ENCODE measurements around the gene FSHR.

The FSHR gene

GRCh38 chr2:49154140-49154539 is at the start of gene FSHR:
Gene FSHR (minus strand): TSS chr2:49154515. CDS start chr2:49154417, 98 bp downstream.
- no peak for DNase-seq (ENCODE audit: low read depth in 2 of 2)

- DNase-seq (ENCODE audit: low read depth in 2 of 2) = no peak
These were observed 45.0 kb upstream of the FSHR start for GRCh38 chr2:49199266-49199665.

DNA sequence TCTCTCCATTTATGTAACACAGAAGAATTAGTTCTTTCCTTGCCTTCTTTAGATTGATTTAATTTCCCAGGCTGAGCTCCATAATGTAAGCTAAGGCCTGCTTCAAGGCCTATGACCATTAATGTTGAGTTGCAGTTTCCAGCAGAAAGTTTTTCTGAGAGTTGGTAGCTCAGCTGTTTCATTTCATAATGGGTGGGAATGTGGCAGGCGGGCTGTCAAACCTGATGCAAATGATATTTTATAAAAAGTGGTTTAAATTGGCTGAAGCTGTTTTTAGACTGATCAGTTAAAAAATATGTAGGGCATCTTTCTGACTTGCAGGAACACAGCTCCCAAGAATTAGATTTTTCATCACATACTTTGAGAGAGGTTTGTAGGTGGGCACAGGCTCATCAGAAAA is 40.4 kb upstream of the FSHR start:
- no peak for DNase-seq (ENCODE audit: low read depth in 2 of 2)

- no peak for DNase-seq (ENCODE audit: low read depth in 2 of 2)
These were observed 37.7 kb upstream of the FSHR start for GRCh38 chr2:49192036-49192435.

GRCh38 chr2:49189512-49190225 is 35.4 kb upstream of the FSHR start:
- no peak for DNase-seq (ENCODE audit: low read depth in 2 of 2)

GRCh38 chr2:49186050-49186648 is 31.8 kb upstream of the FSHR start:
- no peak for DNase-seq (ENCODE audit: low read depth in 2 of 2)

GRCh38 chr2:49178656-49179055 is 24.3 kb upstream of the FSHR start:
- DNase-seq (ENCODE audit: low read depth in 2 of 2) = no peak

GRCh38 chr2:49177194-49177593 is 22.9 kb upstream of the FSHR start:
- no peak for DNase-seq (ENCODE audit: low read depth in 2 of 2)

DNA sequence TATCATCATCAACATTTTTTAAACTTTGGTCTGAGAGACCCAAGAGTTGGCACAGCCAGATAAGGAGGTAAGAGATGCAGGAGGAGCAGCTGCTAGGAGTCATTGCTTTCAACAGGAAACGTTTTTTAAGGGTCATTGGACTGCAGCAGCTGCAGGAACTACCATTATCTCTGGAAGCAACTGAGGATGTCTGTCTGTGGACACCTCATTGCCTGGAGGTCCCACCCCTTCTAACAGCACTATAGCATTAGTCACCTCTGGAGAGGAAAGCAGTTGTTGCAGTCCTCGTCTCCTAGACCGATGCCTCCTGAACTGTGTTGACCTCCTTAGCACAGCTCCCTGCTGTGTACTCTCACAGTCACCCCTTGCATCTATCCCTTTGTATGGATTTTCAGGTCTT is 21.5 kb upstream of the FSHR start:
- no peak for DNase-seq (ENCODE audit: low read depth in 2 of 2)

DNA sequence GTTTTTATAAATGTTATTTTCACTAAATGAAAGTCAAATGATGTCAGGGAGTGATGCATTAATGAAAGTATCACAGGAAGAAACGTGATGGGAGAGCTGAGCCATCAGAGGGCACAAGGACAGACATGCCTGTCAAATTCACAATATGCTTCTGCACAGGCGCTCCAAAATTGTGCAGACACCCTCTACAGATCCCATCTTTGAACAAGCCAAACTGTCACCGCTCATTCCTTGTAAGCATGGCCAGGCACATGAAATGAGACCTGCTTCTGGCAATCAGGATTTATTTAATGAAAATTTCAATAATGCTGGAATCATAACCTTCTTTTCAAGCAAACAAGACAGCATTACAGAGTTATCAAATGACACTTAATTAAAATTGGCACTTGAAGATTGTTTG is 20.4 kb upstream of the FSHR start:
- DNase-seq (ENCODE audit: low read depth in 2 of 2) = no peak

DNA sequence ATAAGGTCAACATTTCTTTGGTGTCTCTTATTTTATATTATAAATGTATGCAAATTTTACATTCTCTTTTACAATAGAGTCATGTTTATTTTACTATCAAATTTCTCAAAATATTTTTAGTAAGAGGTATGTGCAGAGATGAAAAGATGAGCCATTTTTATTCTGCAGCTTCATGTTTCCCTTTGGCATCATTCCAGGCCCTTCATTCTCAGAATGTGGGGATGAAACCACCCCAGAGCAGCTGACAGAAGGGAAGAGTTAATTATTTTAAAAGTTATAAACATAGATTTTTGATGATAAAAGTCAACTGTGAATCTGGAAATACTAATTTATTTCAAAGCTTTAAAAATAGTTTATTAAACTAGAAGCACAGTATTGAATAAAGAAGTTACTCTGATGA is 12.8 kb upstream of the FSHR start:
- no peak for DNase-seq (ENCODE audit: low read depth in 2 of 2)

GRCh38 chr2:49165662-49166061 is 11.3 kb upstream of the FSHR start:
- no peak for DNase-seq (ENCODE audit: low read depth in 2 of 2)

- DNase-seq (ENCODE audit: low read depth in 2 of 2) = no peak
These were observed 10.4 kb upstream of the FSHR start for GRCh38 chr2:49164729-49165128.

DNA sequence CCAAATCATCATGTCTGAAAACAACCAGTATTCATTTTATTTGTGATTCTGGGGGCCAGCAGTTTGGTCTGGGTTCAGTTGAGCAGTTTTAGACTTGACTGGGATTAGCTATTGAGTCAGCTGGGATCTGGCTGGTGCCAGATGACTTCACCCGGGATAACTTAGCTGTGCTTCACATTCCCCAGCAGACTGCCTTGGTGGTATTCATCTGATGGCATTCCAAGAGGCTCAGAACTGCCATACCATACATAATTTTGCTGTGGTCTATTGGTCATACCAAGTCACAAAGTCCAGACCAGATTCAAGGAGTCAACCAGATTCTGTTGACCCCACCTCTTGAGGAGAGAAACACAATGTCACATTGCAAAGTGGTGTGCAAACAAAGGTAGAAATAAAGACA is 7.8 kb upstream of the FSHR start:
- no peak for DNase-seq (ENCODE audit: low read depth in 2 of 2)

DNA sequence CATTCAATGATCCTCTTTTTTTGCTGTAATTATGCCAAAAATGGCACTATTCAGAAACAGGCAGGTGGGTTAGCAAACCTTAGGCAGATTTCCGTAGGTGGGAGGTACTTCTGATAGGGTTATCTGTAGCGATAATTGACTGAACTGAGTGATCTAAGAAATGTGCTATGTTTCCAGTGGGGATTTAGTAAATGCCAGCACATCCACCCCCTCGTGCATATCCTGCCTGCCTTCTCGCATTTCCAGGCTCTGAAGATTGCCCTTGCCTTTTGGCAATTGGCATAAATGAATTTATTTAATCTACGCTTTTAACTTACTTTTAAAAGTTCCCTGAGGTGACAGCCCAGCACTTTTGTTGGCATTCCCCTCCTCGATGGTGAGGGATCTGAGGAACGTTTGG is 576 bp upstream of the FSHR start:
- no peak for DNase-seq (ENCODE audit: low read depth in 2 of 2)

GRCh38 chr2:49153252-49153651 is 1.1 kb downstream of the FSHR start:
- no peak for DNase-seq (ENCODE audit: low read depth in 2 of 2)

- DNase-seq (ENCODE audit: low read depth in 2 of 2) = no peak
These were observed 1.5 kb downstream of the FSHR start for GRCh38 chr2:49152824-49153223.

- no peak for DNase-seq (ENCODE audit: low read depth in 2 of 2)
These were observed 7.9 kb downstream of the FSHR start for GRCh38 chr2:49146401-49146800.

DNA sequence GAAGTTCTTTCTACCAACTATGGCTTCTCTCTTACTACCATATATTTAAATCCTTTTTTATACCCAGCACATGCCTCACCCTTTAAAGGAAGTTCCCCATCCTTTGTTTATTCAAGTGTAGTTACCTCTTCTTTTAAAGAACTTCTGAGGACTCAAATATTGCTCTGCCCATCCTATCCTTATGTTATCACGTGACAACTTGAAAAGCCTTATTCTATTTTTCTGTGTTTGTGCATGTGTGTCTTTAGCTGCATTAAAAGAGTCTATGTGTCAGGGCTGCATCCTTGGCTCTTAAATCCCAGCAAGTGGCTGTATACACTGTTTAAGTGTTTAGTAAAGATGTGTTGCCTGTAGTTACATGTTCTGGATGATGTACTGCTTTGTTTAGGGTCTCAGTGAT is 22.5 kb downstream of the FSHR start:
- DNase-seq (ENCODE audit: low read depth in 2 of 2) = no peak

GRCh38 chr2:49129034-49129433 is 25.3 kb downstream of the FSHR start:
- no peak for DNase-seq (ENCODE audit: low read depth in 2 of 2)

DNA sequence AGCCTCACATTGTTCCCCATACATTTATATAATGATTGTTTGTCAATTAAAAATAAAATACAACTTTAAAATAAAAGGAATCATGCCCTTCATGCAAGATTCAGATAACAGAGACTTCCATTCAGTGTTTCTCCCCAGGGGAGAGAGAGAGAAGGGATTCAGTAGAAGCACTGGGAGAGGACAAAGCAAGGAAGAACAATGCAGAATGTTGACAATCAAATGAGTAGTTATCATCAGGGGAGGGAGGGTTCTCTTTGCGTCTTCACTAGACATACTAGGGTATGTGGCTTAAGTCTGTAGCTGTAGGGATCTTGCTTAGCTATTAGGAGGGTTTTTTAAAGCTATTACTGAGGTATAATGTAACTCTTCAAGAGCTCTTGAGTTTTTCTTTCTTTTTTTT is 30.7 kb downstream of the FSHR start:
- DNase-seq (ENCODE audit: low read depth in 2 of 2) = no peak

DNA sequence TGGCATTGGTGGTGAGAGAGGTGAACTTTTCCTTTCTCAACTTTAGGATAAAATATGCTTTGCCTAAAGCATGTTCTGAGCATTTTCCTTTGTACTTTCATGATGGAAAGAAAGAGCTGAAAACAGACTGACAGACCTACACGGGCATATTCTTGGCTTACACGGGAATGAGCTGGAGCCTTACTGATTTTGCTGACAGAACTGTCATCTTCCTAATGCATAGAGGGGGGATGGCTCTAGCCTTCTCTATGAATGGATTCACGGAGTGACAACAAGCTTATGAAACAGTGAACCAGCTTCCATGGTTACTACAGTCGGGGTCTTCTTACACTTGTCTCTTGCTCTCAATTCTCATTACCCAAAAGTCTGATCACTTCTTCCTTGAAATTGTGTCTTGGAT is 32.2 kb downstream of the FSHR start:
- DNase-seq (ENCODE audit: low read depth in 2 of 2) = no peak

- no peak for DNase-seq (ENCODE audit: low read depth in 2 of 2)
These were observed 41.3 kb downstream of the FSHR start for GRCh38 chr2:49113046-49113445.

DNA sequence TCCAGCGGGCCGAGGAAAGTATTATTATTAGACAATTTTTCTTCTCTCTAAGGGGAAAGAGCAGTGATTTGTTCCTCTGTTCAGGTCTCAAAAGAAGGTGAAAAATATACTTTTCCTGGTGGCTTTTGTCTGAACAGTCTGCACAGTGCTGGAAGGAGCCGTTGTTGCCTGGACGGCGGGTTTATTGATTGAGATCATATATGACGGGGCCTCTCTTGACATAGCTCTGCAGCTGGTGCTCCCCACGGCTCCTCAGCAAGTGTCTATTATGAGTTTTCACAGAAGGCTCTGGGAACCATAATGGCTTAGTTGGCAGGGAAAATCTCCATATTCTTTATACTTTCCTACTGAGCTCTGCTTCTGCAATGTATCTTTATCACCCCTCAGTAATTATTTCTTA is 42.9 kb downstream of the FSHR start:
- DNase-seq (ENCODE audit: low read depth in 2 of 2) = no peak
